GM12878 (cell line): ENCODE measurements around the gene CENPA. TPM values are rescaled to one million over a fixed set of nuclear protein-coding genes. Genes with fewer than 3 reads are reported as not detected.

Source experiments
- ATF7 ChIP-seq: fragments of 450-650 bp; IDR thresholded peaks from 2 replicates; pipeline ENCODE4 v1.6.1; 2016; ENCODE audit warnings: low read depth, mild to moderate bottlenecking
- BCL11A ChIP-seq: IDR thresholded peaks from 2 replicates; pipeline ENCODE4 v1.6.1; 2011; ENCODE audit warnings: low read depth, low read length
- CHD2 ChIP-seq: IDR thresholded peaks from 2 replicates; pipeline ENCODE4 v1.6.1; 2011; ENCODE audit warnings: low read depth, low read length, improper control_type of control experiment, borderline replicate concordance
- CREM ChIP-seq: IDR thresholded peaks from 2 replicates; pipeline ENCODE4 v1.6.1; 2014; ENCODE audit warnings: antibody characterized with exemption, low read depth
- DPF2 ChIP-seq: fragments of 450-650 bp; IDR thresholded peaks from 2 replicates; pipeline ENCODE4 v1.6.1; 2017; ENCODE audit warnings: mild to moderate bottlenecking
- ETV6 ChIP-seq, 2 experiments: fragments of 450-650 bp in 1 of 2; IDR thresholded peaks in 1 of 2; conservative IDR thresholded peaks in 1 of 2; 2 replicates each; pipeline ENCODE4 v1.6.1; 2014; ENCODE audit warnings: antibody characterized with exemption in 1 of 2, borderline replicate concordance in 1 of 2, low read depth in 1 of 2, mild to moderate bottlenecking in 1 of 2, moderate library complexity in 1 of 2
- FOS ChIP-seq: IDR thresholded peaks from 3 replicates; pipeline ENCODE4 v1.6.1; 2011; ENCODE audit warnings: borderline replicate concordance; ENCODE audit not compliant: insufficient read length; ENCODE audit errors: extremely low read depth
- KAT2A ChIP-seq: conservative IDR thresholded peaks from 2 replicates; pipeline ENCODE4 v1.6.1; 2011; ENCODE audit warnings: low read depth, low read length; ENCODE audit not compliant: control insufficient read depth
- MEF2A ChIP-seq: IDR thresholded peaks from 2 replicates; pipeline ENCODE4 v1.6.1; 2011; ENCODE audit warnings: low read depth, mild to moderate bottlenecking, low read length, moderate library complexity; ENCODE audit not compliant: insufficient read depth
- POU2F2 ChIP-seq: IDR thresholded peaks from 3 replicates; pipeline ENCODE4 v1.6.1; 2011; ENCODE audit warnings: low read depth, mild to moderate bottlenecking, low read length, borderline replicate concordance
- RAD51 ChIP-seq: fragments of 450-650 bp; IDR thresholded peaks from 2 replicates; pipeline ENCODE4 v1.6.1; 2016; ENCODE audit warnings: moderate library complexity, mild to moderate bottlenecking, inconsistent platforms
- SMARCA5 ChIP-seq: fragments of 450-650 bp; IDR thresholded peaks from 2 replicates; pipeline ENCODE4 v1.6.1; 2017; ENCODE audit warnings: mild to moderate bottlenecking
- SREBF2 ChIP-seq: IDR thresholded peaks from 2 replicates; pipeline ENCODE4 v1.6.1; 2012; ENCODE audit warnings: mild to moderate bottlenecking, low read length
- STAT1 ChIP-seq: fragments of 450-650 bp; conservative IDR thresholded peaks from 2 replicates; pipeline ENCODE4 v1.6.1; 2014; ENCODE audit warnings: antibody characterized with exemption, mild to moderate bottlenecking
- SUPT20H ChIP-seq: IDR thresholded peaks from 2 replicates; pipeline ENCODE4 v1.6.1; 2011; ENCODE audit warnings: low read depth, mild to moderate bottlenecking, low read length, moderate library complexity, borderline replicate concordance; ENCODE audit not compliant: control insufficient read depth
- ZNF274 ChIP-seq: IDR thresholded peaks from one replicate; pipeline ENCODE4 v1.8.0; 2011; ENCODE audit not compliant: insufficient read length, insufficient read depth
- polyA plus RNA-seq, 11 experiments: library from polyadenylated mRNA; depleted of rRNA in 4 of 11; unstranded in 6 of 11; stranded (reverse) in 5 of 11; fragments of >200 nt; fragmentation: Nextera tagmentation in 4 of 11; fragmentation: Illumina TruSeq in 1 of 11; extraction: Ambion mirVana in 4 of 11; extraction: Trizol in 1 of 11; gene quantifications; 1 replicate in 1 of 11; 2 replicates in 10 of 11; pipeline versions ENCODE4 v1.2.1 to v1.2.3, GENCODE V29; 2011 to 2016; ENCODE audit warnings: inconsistent platforms in 2 of 11, missing spikeins in 2 of 11, low read depth in 1 of 11
- total RNA-seq, 4 experiments: library from RNA; depleted of rRNA in 3 of 4; stranded (reverse); fragments of >200 nt in 3 of 4; fragmentation: Illumina TruSeq in 1 of 4; extraction: Trizol in 1 of 4; gene quantifications; 2 replicates each; pipeline versions ENCODE4 v1.2.1 to v1.2.3, GENCODE V29; 2013 to 2021
- TF ChIP-seq, protein P1 (sequence below): fragments of 450-650 bp; IDR thresholded peaks from 2 replicates; pipeline ENCODE4 v1.6.1; 2016; ENCODE audit warnings: mild to moderate bottlenecking, moderate library complexity, borderline replicate concordance
- TF ChIP-seq, protein P2 (sequence below): IDR thresholded peaks from 2 replicates; pipeline ENCODE4 v1.6.1; 2012; ENCODE audit warnings: low read depth, low read length, improper control_type of control experiment
- TF ChIP-seq, protein P3 (sequence below): fragments of 450-650 bp; IDR thresholded peaks from 2 replicates; pipeline ENCODE4 v1.6.1; 2017; ENCODE audit warnings: mild to moderate bottlenecking
- TF ChIP-seq, protein P4 (sequence below): fragments of 450-650 bp; formaldehyde crosslinking; IDR thresholded peaks from 2 replicates; pipeline ENCODE4 v1.4.0; 2022; ENCODE audit warnings: mild to moderate bottlenecking, moderate library complexity

The CENPA gene
- total and polyA plus RNA-seq, 10 of the 15 experiments (the other 5 are each of a cell fraction or from before 2014, with no cell fraction given) = 8.1 to 66.6 (median 36.7) TPM

DNA sequence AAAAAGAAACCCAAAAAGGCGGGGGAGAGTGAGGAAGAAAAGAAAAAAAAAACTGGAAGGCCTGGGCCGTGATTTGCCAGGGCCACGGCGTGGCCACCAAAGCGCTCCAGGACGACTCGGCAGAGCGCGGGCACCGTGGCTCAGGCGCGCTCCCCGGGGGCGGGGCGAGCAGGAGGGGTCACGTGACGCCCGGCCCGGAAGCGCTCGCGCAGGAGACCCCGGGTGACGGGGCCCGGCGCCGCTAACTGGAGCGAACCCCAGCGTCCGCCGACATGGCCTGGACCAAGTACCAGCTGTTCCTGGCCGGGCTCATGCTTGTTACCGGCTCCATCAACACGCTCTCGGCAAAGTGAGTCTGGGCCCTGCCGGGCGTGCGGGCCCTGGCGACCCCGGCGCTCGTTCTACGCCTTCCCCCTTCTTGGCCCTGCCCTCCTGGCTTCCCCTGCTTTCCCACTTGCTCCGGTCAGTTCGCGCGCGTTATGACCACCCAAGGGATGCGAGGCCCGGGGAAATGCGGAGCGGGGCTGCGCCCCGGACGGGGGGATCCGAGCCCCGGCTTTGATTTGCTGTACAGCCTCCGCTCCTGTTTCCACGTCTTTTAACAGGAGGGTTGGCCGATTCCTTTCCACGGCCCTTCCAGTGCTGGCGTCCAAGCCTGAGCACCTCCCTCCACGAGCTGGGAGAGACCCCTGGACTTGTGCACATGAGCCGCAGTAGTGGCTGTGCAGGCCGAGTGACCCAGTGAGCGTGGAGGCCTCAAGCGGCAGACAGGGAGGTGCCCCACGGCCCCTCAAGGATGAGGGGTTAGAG lies 21.6 kb upstream of the CENPA start, which contains the start of gene SLC35F6 (continued):
- TF ChIP-seq, protein P1, sequence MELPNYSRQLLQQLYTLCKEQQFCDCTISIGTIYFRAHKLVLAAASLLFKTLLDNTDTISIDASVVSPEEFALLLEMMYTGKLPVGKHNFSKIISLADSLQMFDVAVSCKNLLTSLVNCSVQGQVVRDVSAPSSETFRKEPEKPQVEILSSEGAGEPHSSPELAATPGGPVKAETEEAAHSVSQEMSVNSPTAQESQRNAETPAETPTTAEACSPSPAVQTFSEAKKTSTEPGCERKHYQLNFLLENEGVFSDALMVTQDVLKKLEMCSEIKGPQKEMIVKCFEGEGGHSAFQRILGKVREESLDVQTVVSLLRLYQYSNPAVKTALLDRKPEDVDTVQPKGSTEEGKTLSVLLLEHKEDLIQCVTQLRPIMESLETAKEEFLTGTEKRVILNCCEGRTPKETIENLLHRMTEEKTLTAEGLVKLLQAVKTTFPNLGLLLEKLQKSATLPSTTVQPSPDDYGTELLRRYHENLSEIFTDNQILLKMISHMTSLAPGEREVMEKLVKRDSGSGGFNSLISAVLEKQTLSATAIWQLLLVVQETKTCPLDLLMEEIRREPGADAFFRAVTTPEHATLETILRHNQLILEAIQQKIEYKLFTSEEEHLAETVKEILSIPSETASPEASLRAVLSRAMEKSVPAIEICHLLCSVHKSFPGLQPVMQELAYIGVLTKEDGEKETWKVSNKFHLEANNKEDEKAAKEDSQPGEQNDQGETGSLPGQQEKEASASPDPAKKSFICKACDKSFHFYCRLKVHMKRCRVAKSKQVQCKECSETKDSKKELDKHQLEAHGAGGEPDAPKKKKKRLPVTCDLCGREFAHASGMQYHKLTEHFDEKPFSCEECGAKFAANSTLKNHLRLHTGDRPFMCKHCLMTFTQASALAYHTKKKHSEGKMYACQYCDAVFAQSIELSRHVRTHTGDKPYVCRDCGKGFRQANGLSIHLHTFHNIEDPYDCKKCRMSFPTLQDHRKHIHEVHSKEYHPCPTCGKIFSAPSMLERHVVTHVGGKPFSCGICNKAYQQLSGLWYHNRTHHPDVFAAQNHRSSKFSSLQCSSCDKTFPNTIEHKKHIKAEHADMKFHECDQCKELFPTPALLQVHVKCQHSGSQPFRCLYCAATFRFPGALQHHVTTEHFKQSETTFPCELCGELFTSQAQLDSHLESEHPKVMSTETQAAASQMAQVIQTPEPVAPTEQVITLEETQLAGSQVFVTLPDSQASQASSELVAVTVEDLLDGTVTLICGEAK = no peak
- TF ChIP-seq BCL11A (no peak), ZNF274 (no peak), SMARCA5 (no peak), ETV6 (conservative IDR thresholded peaks at IDR 0.05 in 1 of 2, IDR thresholded peaks at IDR 0.05 in 1 of 2; ENCODE audit: borderline replicate concordance in 1 of 2, low read depth in 1 of 2) (no peak), KAT2A (no peak), MEF2A (no peak), CHD2 (0 out of 2 replicates have a peak, but pooled peaks have one; percentile 39), ATF7 (no peak), POU2F2 (peak; percentile 37; the same call in 1 of the 3 replicates), FOS (no peak), STAT1 (0 out of 2 replicates have a peak, but pooled peaks have one; percentile 48), CREM (no peak), RAD51 (peak; percentile 96), DPF2 (peak; percentile 76), SUPT20H (no peak), SREBF2 (no peak)
- TF ChIP-seq, protein P2, sequence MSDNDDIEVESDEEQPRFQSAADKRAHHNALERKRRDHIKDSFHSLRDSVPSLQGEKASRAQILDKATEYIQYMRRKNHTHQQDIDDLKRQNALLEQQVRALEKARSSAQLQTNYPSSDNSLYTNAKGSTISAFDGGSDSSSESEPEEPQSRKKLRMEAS = peak; percentile 87
- TF ChIP-seq, protein P3, sequence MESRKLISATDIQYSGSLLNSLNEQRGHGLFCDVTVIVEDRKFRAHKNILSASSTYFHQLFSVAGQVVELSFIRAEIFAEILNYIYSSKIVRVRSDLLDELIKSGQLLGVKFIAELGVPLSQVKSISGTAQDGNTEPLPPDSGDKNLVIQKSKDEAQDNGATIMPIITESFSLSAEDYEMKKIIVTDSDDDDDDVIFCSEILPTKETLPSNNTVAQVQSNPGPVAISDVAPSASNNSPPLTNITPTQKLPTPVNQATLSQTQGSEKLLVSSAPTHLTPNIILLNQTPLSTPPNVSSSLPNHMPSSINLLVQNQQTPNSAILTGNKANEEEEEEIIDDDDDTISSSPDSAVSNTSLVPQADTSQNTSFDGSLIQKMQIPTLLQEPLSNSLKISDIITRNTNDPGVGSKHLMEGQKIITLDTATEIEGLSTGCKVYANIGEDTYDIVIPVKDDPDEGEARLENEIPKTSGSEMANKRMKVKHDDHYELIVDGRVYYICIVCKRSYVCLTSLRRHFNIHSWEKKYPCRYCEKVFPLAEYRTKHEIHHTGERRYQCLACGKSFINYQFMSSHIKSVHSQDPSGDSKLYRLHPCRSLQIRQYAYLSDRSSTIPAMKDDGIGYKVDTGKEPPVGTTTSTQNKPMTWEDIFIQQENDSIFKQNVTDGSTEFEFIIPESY = no peak
- TF ChIP-seq, protein P4, sequence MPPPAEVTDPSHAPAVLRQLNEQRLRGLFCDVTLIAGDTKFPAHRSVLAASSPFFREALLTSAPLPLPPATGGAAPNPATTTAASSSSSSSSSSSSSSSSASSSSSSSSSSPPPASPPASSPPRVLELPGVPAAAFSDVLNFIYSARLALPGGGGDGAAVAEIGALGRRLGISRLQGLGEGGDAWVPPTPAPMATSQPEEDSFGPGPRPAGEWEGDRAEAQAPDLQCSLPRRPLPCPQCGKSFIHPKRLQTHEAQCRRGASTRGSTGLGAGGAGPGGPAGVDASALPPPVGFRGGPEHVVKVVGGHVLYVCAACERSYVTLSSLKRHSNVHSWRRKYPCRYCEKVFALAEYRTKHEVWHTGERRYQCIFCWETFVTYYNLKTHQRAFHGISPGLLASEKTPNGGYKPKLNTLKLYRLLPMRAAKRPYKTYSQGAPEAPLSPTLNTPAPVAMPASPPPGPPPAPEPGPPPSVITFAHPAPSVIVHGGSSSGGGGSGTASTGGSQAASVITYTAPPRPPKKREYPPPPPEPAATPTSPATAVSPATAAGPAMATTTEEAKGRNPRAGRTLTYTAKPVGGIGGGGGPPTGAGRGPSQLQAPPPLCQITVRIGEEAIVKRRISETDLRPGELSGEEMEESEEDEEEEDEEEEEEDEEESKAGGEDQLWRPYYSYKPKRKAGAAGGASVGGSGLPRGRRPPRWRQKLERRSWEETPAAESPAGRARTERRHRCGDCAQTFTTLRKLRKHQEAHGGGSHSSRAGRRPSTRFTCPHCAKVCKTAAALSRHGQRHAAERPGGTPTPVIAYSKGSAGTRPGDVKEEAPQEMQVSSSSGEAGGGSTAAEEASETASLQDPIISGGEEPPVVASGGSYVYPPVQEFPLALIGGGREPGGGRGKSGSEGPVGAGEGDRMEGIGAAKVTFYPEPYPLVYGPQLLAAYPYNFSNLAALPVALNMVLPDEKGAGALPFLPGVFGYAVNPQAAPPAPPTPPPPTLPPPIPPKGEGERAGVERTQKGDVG (CRISPR knock-in tag) = peak; percentile 89
